ENCODE results near the gene RNF144A. TPM values are rescaled to one million over a fixed set of nuclear protein-coding genes. Genes with fewer than 3 reads are reported as not detected.

RNF144A gene
- total and polyA plus RNA-seq, 10 of the 15 experiments (the other 5 are each of a cell fraction or from before 2014, with no cell fraction given): 0.02 to 12.1 (median 0.48) TPM; not detected in 1

DNA sequence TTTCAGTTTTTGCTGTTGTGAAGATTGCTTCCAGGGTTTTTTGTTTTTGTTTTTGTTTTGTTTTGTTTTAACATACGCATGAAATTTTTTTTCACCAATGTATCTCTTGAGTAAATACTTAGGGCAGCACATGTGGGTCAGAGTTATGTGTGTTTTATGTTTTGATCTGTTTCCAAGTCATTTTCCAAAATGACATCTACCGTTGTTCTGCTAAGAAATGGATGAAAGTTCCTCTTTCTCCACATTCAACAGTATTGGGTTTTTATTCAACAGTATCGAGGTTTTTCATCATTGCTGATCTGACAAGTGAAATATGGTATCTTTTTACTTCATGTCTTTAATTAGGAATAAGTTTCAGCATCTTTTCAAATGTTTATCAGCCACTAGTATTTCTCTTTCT is 16.7 kb downstream of the RNF144A start:
- H3K4me3 ChIP-seq: no peak overlapping the region
- peaks cover 9% of the 10 kb centered on the region; the same call in 1 of the 2 replicates for H3K4me1 ChIP-seq (ENCODE audit: control insufficient read depth, insufficient read depth, low read length)
- intact Hi-C loops (cut with micrococcal nuclease; ENCODE audit: unreplicated experiment) (no loop called here), in situ Hi-C loops (cut with MboI) (no loop called here)
- H2AFZ ChIP-seq (ENCODE audit: control insufficient read depth, low read depth, low read length): no peak overlapping the region
- FAIRE-seq (no peak), DNase-seq (ENCODE audit: low read depth, low spot score) (no peak), ATAC-seq (no peak)
- CTCF ChIA-PET: interaction anchor here (0.6 to 2.2 kb wide), 10 partner anchors 14 to 111 kb away, joined by 3 to 10 read pairs (median 3); partner anchors contain the start of gene RSAD2
- no peaks in the 10 kb centered on the region for H3K27me3 ChIP-seq (replicated peaks in 1 of 2; ENCODE audit: control insufficient read depth in 2 of 2, insufficient read depth in 2 of 2, low read length in 1 of 2)
- H4K20me1 ChIP-seq (ENCODE audit: control insufficient read depth, insufficient read depth): no peaks in the 10 kb centered on the region
- WGBS (ENCODE audit: insufficient coverage, insufficient replicate concordance, low lambda C conversion rate, missing lambda C conversion rate): 45% methylated on average over 3 of the region's 3 CpGs
- H3K9ac ChIP-seq (ENCODE audit: control insufficient read depth, insufficient read depth, low read length): no peak overlapping the region
- POLR2A ChIA-PET: interaction anchor here (1.0 kb wide), 1 partner anchor 9 kb away, joined by 3 read pairs; no protein-coding TSS in a partner anchor
- H3K27ac ChIP-seq (ENCODE audit: control insufficient read depth, insufficient read depth): no peak overlapping the region
- BruUV-seq (replicated peaks): no TSS peak
- H3K9me3 ChIP-seq (replicated peaks; ENCODE audit: control insufficient read depth, insufficient read depth, low read length): no peaks in the 10 kb centered on the region; the same call in 2 of the 3 replicates
- no peaks in the 10 kb centered on the region for H3K79me2 ChIP-seq (ENCODE audit: control insufficient read depth, insufficient read depth, low read length)
- no peak overlapping the region for H3K4me2 ChIP-seq (ENCODE audit: control insufficient read depth, insufficient read depth)
- no peaks in the 10 kb centered on the region for H3K36me3 ChIP-seq (ENCODE audit: control insufficient read depth in 2 of 2, insufficient read depth in 2 of 2, low read length in 1 of 2)
- RAD21 ChIA-PET (ENCODE audit: unreplicated experiment): interaction anchor here (0.9 kb wide), 1 partner anchor 18 kb away, joined by 3 read pairs; no protein-coding TSS in a partner anchor
- TF ChIP-seq, protein P1, sequence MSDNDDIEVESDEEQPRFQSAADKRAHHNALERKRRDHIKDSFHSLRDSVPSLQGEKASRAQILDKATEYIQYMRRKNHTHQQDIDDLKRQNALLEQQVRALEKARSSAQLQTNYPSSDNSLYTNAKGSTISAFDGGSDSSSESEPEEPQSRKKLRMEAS (IDR thresholded peaks at IDR 0.05; ENCODE audit: low read depth, low read length): no peak
- TF ChIP-seq, protein P2, sequence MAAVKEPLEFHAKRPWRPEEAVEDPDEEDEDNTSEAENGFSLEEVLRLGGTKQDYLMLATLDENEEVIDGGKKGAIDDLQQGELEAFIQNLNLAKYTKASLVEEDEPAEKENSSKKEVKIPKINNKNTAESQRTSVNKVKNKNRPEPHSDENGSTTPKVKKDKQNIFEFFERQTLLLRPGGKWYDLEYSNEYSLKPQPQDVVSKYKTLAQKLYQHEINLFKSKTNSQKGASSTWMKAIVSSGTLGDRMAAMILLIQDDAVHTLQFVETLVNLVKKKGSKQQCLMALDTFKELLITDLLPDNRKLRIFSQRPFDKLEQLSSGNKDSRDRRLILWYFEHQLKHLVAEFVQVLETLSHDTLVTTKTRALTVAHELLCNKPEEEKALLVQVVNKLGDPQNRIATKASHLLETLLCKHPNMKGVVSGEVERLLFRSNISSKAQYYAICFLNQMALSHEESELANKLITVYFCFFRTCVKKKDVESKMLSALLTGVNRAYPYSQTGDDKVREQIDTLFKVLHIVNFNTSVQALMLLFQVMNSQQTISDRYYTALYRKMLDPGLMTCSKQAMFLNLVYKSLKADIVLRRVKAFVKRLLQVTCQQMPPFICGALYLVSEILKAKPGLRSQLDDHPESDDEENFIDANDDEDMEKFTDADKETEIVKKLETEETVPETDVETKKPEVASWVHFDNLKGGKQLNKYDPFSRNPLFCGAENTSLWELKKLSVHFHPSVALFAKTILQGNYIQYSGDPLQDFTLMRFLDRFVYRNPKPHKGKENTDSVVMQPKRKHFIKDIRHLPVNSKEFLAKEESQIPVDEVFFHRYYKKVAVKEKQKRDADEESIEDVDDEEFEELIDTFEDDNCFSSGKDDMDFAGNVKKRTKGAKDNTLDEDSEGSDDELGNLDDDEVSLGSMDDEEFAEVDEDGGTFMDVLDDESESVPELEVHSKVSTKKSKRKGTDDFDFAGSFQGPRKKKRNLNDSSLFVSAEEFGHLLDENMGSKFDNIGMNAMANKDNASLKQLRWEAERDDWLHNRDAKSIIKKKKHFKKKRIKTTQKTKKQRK (IDR thresholded peaks at IDR 0.05; ENCODE audit: low read depth, low read length): no peak
- TF ChIP-seq YY1 (IDR thresholded peaks at IDR 0.05; ENCODE audit: low read depth, low read length): no peak
- SMC1A ChIA-PET (ENCODE audit: uncharacterized antibody, unreplicated experiment): interaction anchor here (1.0 to 5.6 kb wide), 3 partner anchors 12 to 65 kb away, joined by 3 to 30 read pairs (median 5); no protein-coding TSS in a partner anchor
